ENCODE results near the gene OTUB2. TPM values are rescaled to one million over a fixed set of nuclear protein-coding genes. Genes with fewer than 3 reads are reported as not detected.

OTUB2 gene
- total and polyA plus RNA-seq, 9 donors = 0.41 to 1.6 (median 0.76) TPM

GRCh38 chr14:94005324-94006073 lies 20.6 kb upstream of the OTUB2 start:
- Histone ChIP-seq H3K27ac (no peak overlapping the region), H3K4me1 (ENCODE audit: insufficient read depth) (no peaks in the 10 kb centered on the region), H3K9me3 (no peaks in the 10 kb centered on the region), H3K27me3 (no peaks in the 10 kb centered on the region), H3K36me3 (no peaks in the 10 kb centered on the region), H3K4me3 (no peak overlapping the region)
- TF ChIP-seq POLR2A (IDR thresholded peaks at IDR 0.05) = no peak
- TF ChIP-seq, protein P1, sequence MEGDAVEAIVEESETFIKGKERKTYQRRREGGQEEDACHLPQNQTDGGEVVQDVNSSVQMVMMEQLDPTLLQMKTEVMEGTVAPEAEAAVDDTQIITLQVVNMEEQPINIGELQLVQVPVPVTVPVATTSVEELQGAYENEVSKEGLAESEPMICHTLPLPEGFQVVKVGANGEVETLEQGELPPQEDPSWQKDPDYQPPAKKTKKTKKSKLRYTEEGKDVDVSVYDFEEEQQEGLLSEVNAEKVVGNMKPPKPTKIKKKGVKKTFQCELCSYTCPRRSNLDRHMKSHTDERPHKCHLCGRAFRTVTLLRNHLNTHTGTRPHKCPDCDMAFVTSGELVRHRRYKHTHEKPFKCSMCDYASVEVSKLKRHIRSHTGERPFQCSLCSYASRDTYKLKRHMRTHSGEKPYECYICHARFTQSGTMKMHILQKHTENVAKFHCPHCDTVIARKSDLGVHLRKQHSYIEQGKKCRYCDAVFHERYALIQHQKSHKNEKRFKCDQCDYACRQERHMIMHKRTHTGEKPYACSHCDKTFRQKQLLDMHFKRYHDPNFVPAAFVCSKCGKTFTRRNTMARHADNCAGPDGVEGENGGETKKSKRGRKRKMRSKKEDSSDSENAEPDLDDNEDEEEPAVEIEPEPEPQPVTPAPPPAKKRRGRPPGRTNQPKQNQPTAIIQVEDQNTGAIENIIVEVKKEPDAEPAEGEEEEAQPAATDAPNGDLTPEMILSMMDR (IDR thresholded peaks at IDR 0.05) = no peak
- no peak for TF ChIP-seq EP300 (IDR thresholded peaks at IDR 0.05)
- intact Hi-C loops (cut with DNase I) = no loop called here
- DNase-seq = no peak
- WGBS, 3 donors = 54 to 59% (median 59%) methylated on average over 14 of the region's 14 CpGs

DNA sequence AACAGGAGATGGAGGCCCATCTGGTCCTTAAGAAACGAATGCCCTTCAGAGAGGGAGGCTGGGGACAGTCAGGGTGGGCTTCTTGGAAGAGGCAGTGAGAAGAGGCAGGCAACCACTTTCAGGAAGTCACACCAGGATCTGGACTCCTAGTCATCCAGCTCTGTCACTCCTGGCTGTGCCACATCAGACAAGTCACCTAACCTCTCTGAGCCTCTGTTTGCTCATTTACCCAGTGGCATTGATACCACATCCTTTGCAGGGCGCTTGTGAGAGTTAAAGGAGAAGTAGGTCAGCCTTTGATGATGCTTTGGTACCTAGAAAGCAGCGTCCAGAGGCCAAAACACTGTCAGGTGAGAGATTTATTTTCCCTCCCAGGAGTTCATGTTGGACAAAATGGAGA lies 17.9 kb upstream of the OTUB2 start:
- TF ChIP-seq, protein P1 (IDR thresholded peaks at IDR 0.05) = no peak
- TF ChIP-seq EP300 (IDR thresholded peaks at IDR 0.05) = no peak
- no peak for TF ChIP-seq POLR2A (IDR thresholded peaks at IDR 0.05)
- Histone ChIP-seq H3K4me3 (no peak overlapping the region), H3K27ac (no peak overlapping the region), H3K36me3 (no peaks in the 10 kb centered on the region), H3K4me1 (ENCODE audit: insufficient read depth) (no peaks in the 10 kb centered on the region), H3K27me3 (no peaks in the 10 kb centered on the region), H3K9me3 (no peaks in the 10 kb centered on the region)
- DNase-seq = no peak
- intact Hi-C loops (cut with DNase I) = no loop called here
- WGBS, 3 donors = 70 to 73% (median 72%) methylated on average over 3 of the region's 3 CpGs

GRCh38 chr14:94009767-94010166 lies 16.4 kb upstream of the OTUB2 start:
- DNase-seq = no peak
- Histone ChIP-seq H3K4me3 (no peak overlapping the region), H3K9me3 (no peaks in the 10 kb centered on the region), H3K27ac (no peak overlapping the region), H3K27me3 (no peaks in the 10 kb centered on the region), H3K36me3 (no peaks in the 10 kb centered on the region), H3K4me1 (ENCODE audit: insufficient read depth) (no peaks in the 10 kb centered on the region)
- no peak for TF ChIP-seq EP300 (IDR thresholded peaks at IDR 0.05)
- TF ChIP-seq, protein P1 (IDR thresholded peaks at IDR 0.05) = no peak
- no peak for TF ChIP-seq POLR2A (IDR thresholded peaks at IDR 0.05)
- intact Hi-C loops (cut with DNase I) = no loop called here
- WGBS, 3 donors = 4 to 18% (median 5%) methylated on average over 4 of the region's 4 CpGs

GRCh38 chr14:94010625-94011024 lies 15.5 kb upstream of the OTUB2 start:
- Histone ChIP-seq H3K9me3 (no peaks in the 10 kb centered on the region), H3K27me3 (no peaks in the 10 kb centered on the region), H3K4me1 (ENCODE audit: insufficient read depth) (no peaks in the 10 kb centered on the region), H3K27ac (no peak overlapping the region), H3K36me3 (no peaks in the 10 kb centered on the region), H3K4me3 (no peak overlapping the region)
- intact Hi-C loops (cut with DNase I) = no loop called here
- TF ChIP-seq, protein P1 (IDR thresholded peaks at IDR 0.05) = no peak
- TF ChIP-seq POLR2A (IDR thresholded peaks at IDR 0.05) = no peak
- no peak for TF ChIP-seq EP300 (IDR thresholded peaks at IDR 0.05)
- no peak for DNase-seq
- 87 to 89% (median 87%) methylated on average over 6 of the region's 6 CpGs for WGBS, 3 donors
